K562 (cell line): ENCODE data around the gene RPUSD2. TPM values are rescaled to one million over a fixed set of nuclear protein-coding genes. Genes with fewer than 3 reads are reported as not detected.

Source experiments
- ADNP ChIP-seq: fragments of 200-800 bp; sonication (Bioruptor generic); IDR thresholded peaks from 2 replicates; pipeline ENCODE4 v1.6.1; 2016; ENCODE audit warnings: missing genetic modification characterization, missing compliant biosample characterization
- C11orf30 ChIP-seq: fragments of 450-650 bp; IDR thresholded peaks from 2 replicates; pipeline ENCODE4 v1.6.1; 2016; ENCODE audit warnings: low read depth, mild to moderate bottlenecking
- CBX2 ChIP-seq: fragments of 200-600 bp; sonication (generic); IDR thresholded peaks from one replicate; pipeline ENCODE4 v1.6.1; 2012; ENCODE audit warnings: mild to moderate bottlenecking, low read length, inconsistent platforms; ENCODE audit not compliant: insufficient read depth, poor library complexity, severe bottlenecking
- DPF2 ChIP-seq: fragments of 450-650 bp; IDR thresholded peaks from 2 replicates; pipeline ENCODE4 v1.6.1; 2016
- ETV6 ChIP-seq, 3 experiments: fragments of 150-350 bp in 1 of 3; sonication (generic) in 1 of 3; formaldehyde crosslinking in 1 of 3; IDR thresholded peaks; 2 replicates each; pipeline versions ENCODE4 v1.6.1 to v1.8.0; 2014 to 2022; ENCODE audit warnings: borderline replicate concordance in 2 of 3, low read depth in 2 of 3, antibody characterized with exemption in 1 of 3, low read length in 1 of 3, mild to moderate bottlenecking in 1 of 3, missing genetic modification reagents in 1 of 3
- FOSL1 ChIP-seq: fragments of 200-800 bp; sonication (Bioruptor generic); conservative IDR thresholded peaks from 2 replicates; pipeline ENCODE4 v1.6.1; 2016; ENCODE audit warnings: missing genetic modification characterization, missing compliant biosample characterization
- GTF2A2 ChIP-seq: IDR thresholded peaks from 2 replicates; pipeline ENCODE4 v1.6.1; 2016; ENCODE audit warnings: mild to moderate bottlenecking, missing genetic modification characterization, missing compliant biosample characterization
- HEY1 ChIP-seq: fragments of 250-450 bp; sonication (Bioruptor Pico); IDR thresholded peaks from 2 replicates; pipeline ENCODE4 v1.5.0; 2020; ENCODE audit warnings: mild to moderate bottlenecking, moderate library complexity, borderline replicate concordance
- HNRNPH1 ChIP-seq: fragments of 200-400 bp; formaldehyde crosslinking; optimal IDR thresholded peaks from 2 replicates; pipeline ENCODE3; 2017; ENCODE audit warnings: low read depth, mild to moderate bottlenecking, low read length, moderate library complexity
- HOMEZ ChIP-seq: fragments of 250-450 bp; sonication (Bioruptor Pico); IDR thresholded peaks from 2 replicates; pipeline ENCODE4 v1.4.0; 2020; ENCODE audit warnings: mild to moderate bottlenecking, moderate library complexity
- JUNB ChIP-seq: fragments of 450-650 bp; formaldehyde crosslinking; conservative IDR thresholded peaks from 2 replicates; pipeline ENCODE4 v1.4.0; 2020; ENCODE audit warnings: mild to moderate bottlenecking
- NONO ChIP-seq, 2 experiments: fragments of 200-400 bp in 1 of 2; fragments of 450-650 bp in 1 of 2; formaldehyde crosslinking in 1 of 2; IDR thresholded peaks; 2 replicates each; pipeline ENCODE4 v1.6.1; 2017; ENCODE audit warnings: low read depth in 2 of 2, mild to moderate bottlenecking in 2 of 2, moderate library complexity in 2 of 2, low read length in 1 of 2
- PHF20 ChIP-seq: fragments of 450-650 bp; IDR thresholded peaks from 2 replicates; pipeline ENCODE4 v1.6.1; 2018; ENCODE audit not compliant: partially characterized antibody
- PTRF ChIP-seq: fragments of 450-650 bp; IDR thresholded peaks from 2 replicates; pipeline ENCODE4 v1.6.1; 2016; ENCODE audit warnings: mild to moderate bottlenecking, missing genetic modification characterization, missing compliant biosample characterization
- SIN3A ChIP-seq, 2 experiments: fragments of 150-350 bp in 1 of 2; IDR thresholded peaks; 2 replicates each; pipeline ENCODE4 v1.6.1; 2011 to 2016; ENCODE audit warnings: borderline replicate concordance in 2 of 2, low read depth in 2 of 2, low read length in 2 of 2, mild to moderate bottlenecking in 2 of 2, moderate library complexity in 2 of 2; ENCODE audit not compliant: control insufficient read depth in 1 of 2
- SIRT6 ChIP-seq: IDR thresholded peaks from one replicate; pipeline ENCODE4 v1.6.1; 2012; ENCODE audit warnings: low read depth, mild to moderate bottlenecking, control low read depth, inconsistent platforms, low read length, moderate library complexity
- TOE1 ChIP-seq, 2 experiments: fragments of 450-650 bp in 1 of 2; sonication (generic) in 1 of 2; formaldehyde crosslinking in 1 of 2; IDR thresholded peaks; 2 replicates each; pipeline versions ENCODE4 v1.7.1 to v1.8.0; 2016 to 2022; ENCODE audit warnings: borderline replicate concordance in 2 of 2, mild to moderate bottlenecking in 2 of 2, antibody characterized with exemption in 1 of 2, inconsistent platforms in 1 of 2, low read depth in 1 of 2, missing genetic modification reagents in 1 of 2, moderate library complexity in 1 of 2
- U2AF2 ChIP-seq: fragments of 200-400 bp; formaldehyde crosslinking; optimal IDR thresholded peaks from 2 replicates; pipeline ENCODE3; 2017; ENCODE audit warnings: low read depth, mild to moderate bottlenecking, low read length
- ZNF140 ChIP-seq: fragments of 250-450 bp; sonication (Bioruptor Pico); IDR thresholded peaks from 2 replicates; pipeline ENCODE4 v1.8.0; 2021; ENCODE audit warnings: moderate library complexity, mild to moderate bottlenecking, inconsistent platforms
- ZNF830 ChIP-seq: fragments of 250-450 bp; sonication (Bioruptor Pico); IDR thresholded peaks from 2 replicates; pipeline ENCODE4 v1.5.0; 2021; ENCODE audit warnings: mild to moderate bottlenecking
- polyA plus RNA-seq, 8 experiments: library from polyadenylated mRNA; depleted of rRNA in 4 of 8; stranded (reverse) in 5 of 8; unstranded in 3 of 8; fragments of >200 nt; fragmentation: Nextera tagmentation in 2 of 8; fragmentation: Illumina TruSeq in 1 of 8; extraction: Ambion mirVana in 2 of 8; extraction: Trizol in 1 of 8; gene quantifications; 2 replicates each; pipeline versions ENCODE4 v1.2.1 to v1.2.3, GENCODE V29; 2011 to 2014; ENCODE audit warnings: inconsistent platforms in 1 of 8, missing spikeins in 1 of 8
- total RNA-seq, 7 experiments: library from RNA; depleted of rRNA in 6 of 7; stranded (reverse); fragments of >200 nt in 6 of 7; fragmentation: Illumina TruSeq in 2 of 7; extraction: Trizol in 2 of 7; gene quantifications; 2 replicates each; pipeline versions ENCODE4 v1.2.1 to v1.2.3, GENCODE V29; 2011 to 2021; ENCODE audit warnings: low replicate concordance in 1 of 7
- TF ChIP-seq, protein P1 (sequence below): sonication (generic); formaldehyde crosslinking; IDR thresholded peaks from 2 replicates; pipeline ENCODE4 v1.8.1; 2022; ENCODE audit warnings: missing genetic modification reagents
- TF ChIP-seq, protein P2 (sequence below), 2 experiments: fragments of 450-650 bp; conservative IDR thresholded peaks; 2 replicates each; pipeline ENCODE4 v1.6.1; 2017; ENCODE audit warnings: mild to moderate bottlenecking in 2 of 2, moderate library complexity in 2 of 2

RPUSD2 gene
- total and polyA plus RNA-seq, 9 of the 15 experiments (the other 6 are each of a cell fraction or from before 2014, with no cell fraction given): 3.7 to 30.2 (median 14.3) TPM

DNA sequence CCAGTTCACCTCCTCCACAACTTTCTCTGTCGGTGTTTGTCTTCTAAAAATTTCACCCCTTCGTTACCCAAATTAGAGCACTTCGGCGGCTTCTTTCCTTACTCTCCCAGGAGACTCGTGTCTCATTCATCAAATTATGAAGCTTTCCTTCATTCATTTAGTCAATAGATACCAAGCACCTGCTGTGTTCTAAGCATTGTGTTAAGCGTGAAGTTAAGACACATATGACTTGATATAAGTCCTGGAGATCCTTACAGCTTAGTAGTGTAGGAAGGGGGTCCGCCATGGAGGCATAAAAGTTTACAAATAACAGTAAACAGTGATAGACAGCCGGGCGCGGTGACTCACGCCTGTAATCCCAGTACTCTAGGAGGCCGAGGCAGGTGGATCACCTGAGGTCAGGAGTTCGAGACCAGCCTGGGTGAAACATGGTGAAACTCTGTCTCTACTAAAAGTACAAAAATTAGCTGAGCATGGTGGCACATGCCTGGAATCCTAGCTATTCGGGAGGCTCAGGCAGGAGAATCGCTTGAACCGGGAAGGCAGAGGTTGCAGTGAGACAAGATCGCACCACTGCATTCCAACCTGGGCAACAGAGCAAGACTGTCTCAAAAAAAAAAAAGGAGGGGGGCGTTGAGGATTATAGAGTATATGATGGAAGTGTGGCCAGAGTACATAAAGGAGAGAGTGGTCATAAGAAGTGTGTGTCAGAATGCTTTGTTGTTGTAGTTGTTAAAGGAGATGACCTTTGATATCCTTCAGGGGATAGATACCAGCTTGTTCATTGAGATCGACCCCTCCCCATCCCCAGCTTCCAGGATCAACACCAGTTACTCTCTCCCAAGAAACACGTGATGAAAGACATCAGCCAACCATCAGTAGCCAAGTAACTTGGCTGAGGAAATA lies 3.5 kb upstream of the RPUSD2 start (continued):
- TF ChIP-seq NONO (IDR thresholded peaks at IDR 0.05; ENCODE audit: low read depth in 2 of 2, low read length in 1 of 2) (no peak), HEY1 (CRISPR knock-in tag) (no peak), U2AF2 (no peak), PHF20 (no peak), ADNP (tag) (peak; percentile 63; the same call in 1 of the 2 replicates), ZNF140 (no peak), ETV6 (IDR thresholded peaks at IDR 0.05; ENCODE audit: borderline replicate concordance in 1 of 2, low read depth in 2 of 2, low read length in 1 of 2) (no peak), ETV6 (CRISPR knock-in tag; IDR thresholded peaks at IDR 0.05; ENCODE audit: borderline replicate concordance) (no peak), CBX2 (no peak), C11orf30 (no peak), SIN3A (IDR thresholded peaks at IDR 0.05; ENCODE audit: borderline replicate concordance in 2 of 2, control insufficient read depth in 1 of 2, low read depth in 2 of 2, low read length in 2 of 2) (no peak), HOMEZ (no peak), GTF2A2 (tag) (no peak), JUNB (no peak), HNRNPH1 (no peak), SIRT6 (no peak), TOE1 (IDR thresholded peaks at IDR 0.05; ENCODE audit: borderline replicate concordance) (no peak), TOE1 (CRISPR knock-in tag; IDR thresholded peaks at IDR 0.05; ENCODE audit: borderline replicate concordance, low read depth) (no peak), PTRF (no peak), DPF2 (0 out of 2 replicates have a peak, but pooled peaks have one; percentile 38), ZNF830 (CRISPR knock-in tag) (no peak), FOSL1 (tag) (peak; percentile 73; the same call in 1 of the 2 replicates)
- TF ChIP-seq, protein P1, sequence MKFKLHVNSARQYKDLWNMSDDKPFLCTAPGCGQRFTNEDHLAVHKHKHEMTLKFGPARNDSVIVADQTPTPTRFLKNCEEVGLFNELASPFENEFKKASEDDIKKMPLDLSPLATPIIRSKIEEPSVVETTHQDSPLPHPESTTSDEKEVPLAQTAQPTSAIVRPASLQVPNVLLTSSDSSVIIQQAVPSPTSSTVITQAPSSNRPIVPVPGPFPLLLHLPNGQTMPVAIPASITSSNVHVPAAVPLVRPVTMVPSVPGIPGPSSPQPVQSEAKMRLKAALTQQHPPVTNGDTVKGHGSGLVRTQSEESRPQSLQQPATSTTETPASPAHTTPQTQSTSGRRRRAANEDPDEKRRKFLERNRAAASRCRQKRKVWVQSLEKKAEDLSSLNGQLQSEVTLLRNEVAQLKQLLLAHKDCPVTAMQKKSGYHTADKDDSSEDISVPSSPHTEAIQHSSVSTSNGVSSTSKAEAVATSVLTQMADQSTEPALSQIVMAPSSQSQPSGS (CRISPR knock-in tag): no peak
- TF ChIP-seq, protein P2, sequence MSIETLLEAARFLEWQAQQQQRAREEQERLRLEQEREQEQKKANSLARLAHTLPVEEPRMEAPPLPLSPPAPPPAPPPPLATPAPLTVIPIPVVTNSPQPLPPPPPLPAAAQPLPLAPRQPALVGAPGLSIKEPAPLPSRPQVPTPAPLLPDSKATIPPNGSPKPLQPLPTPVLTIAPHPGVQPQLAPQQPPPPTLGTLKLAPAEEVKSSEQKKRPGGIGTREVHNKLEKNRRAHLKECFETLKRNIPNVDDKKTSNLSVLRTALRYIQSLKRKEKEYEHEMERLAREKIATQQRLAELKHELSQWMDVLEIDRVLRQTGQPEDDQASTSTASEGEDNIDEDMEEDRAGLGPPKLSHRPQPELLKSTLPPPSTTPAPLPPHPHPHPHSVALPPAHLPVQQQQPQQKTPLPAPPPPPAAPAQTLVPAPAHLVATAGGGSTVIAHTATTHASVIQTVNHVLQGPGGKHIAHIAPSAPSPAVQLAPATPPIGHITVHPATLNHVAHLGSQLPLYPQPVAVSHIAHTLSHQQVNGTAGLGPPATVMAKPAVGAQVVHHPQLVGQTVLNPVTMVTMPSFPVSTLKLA (conservative IDR thresholded peaks at IDR 0.05): peak in 1 of 2 experiments; percentile 15; a peak in 2 of 4 replicates
